HCT116 (cell line): ENCODE data around the gene FTO.

Source experiments
- CEBPB ChIP-seq: IDR thresholded peaks from 2 replicates; pipeline ENCODE4 v1.6.1; 2012; ENCODE audit warnings: low read depth
- EZH2 ChIP-seq: fragments of 200-600 bp; sonication (generic); IDR thresholded peaks from 2 replicates; pipeline ENCODE4 v1.6.1; 2017; ENCODE audit warnings: antibody characterized with exemption, mixed run types
- POLR2A ChIP-seq: IDR thresholded peaks from 2 replicates; pipeline ENCODE4 v1.7.0; 2011; ENCODE audit warnings: borderline replicate concordance; ENCODE audit not compliant: insufficient read depth, insufficient read length; ENCODE audit errors: extremely low read depth
- POLR2AphosphoS5 ChIP-seq: IDR thresholded peaks from 2 replicates; pipeline ENCODE4 v1.6.1; 2011; ENCODE audit warnings: mild to moderate bottlenecking, low read depth, low read length, moderate library complexity
- RAD21 ChIP-seq: IDR thresholded peaks from 2 replicates; pipeline ENCODE4 v1.6.1; 2012; ENCODE audit warnings: low read depth, mild to moderate bottlenecking
- REST ChIP-seq: IDR thresholded peaks from 2 replicates; pipeline ENCODE4 v1.6.1; 2012; ENCODE audit warnings: low read depth
- SP1 ChIP-seq: IDR thresholded peaks from 2 replicates; pipeline ENCODE4 v1.6.1; 2012; ENCODE audit warnings: low read depth
- SRF ChIP-seq: IDR thresholded peaks from 2 replicates; pipeline ENCODE4 v1.6.1; 2012; ENCODE audit warnings: low read depth
- TCF7L2 ChIP-seq: IDR thresholded peaks from 2 replicates; pipeline ENCODE4 v1.7.0; 2011; ENCODE audit warnings: borderline replicate concordance, inconsistent platforms; ENCODE audit not compliant: insufficient read depth, insufficient read length; ENCODE audit errors: extremely low read depth
- ZBTB33 ChIP-seq: IDR thresholded peaks from 2 replicates; pipeline ENCODE4 v1.6.1; 2011; ENCODE audit warnings: mild to moderate bottlenecking, low read length, moderate library complexity; ENCODE audit not compliant: insufficient replicate concordance; ENCODE audit errors: extremely low read depth
- TF ChIP-seq, protein P1 (sequence below), 3 experiments: fragments of 200-600 bp in 1 of 3; sonication (generic) in 1 of 3; IDR thresholded peaks in 2 of 3; conservative IDR thresholded peaks in 1 of 3; 2 replicates each; pipeline ENCODE4 v1.5.1; 2012 to 2017; ENCODE audit warnings: low read depth in 2 of 3, low read length in 2 of 3, antibody characterized with exemption in 1 of 3, borderline replicate concordance in 1 of 3, control low read depth in 1 of 3, mild to moderate bottlenecking in 1 of 3, mixed read lengths in 1 of 3, mixed run types in 1 of 3, moderate library complexity in 1 of 3; ENCODE audit not compliant: insufficient read depth in 1 of 3
- TF ChIP-seq, protein P2 (sequence below): IDR thresholded peaks from 2 replicates; pipeline ENCODE4 v1.6.1; 2012

DNA sequence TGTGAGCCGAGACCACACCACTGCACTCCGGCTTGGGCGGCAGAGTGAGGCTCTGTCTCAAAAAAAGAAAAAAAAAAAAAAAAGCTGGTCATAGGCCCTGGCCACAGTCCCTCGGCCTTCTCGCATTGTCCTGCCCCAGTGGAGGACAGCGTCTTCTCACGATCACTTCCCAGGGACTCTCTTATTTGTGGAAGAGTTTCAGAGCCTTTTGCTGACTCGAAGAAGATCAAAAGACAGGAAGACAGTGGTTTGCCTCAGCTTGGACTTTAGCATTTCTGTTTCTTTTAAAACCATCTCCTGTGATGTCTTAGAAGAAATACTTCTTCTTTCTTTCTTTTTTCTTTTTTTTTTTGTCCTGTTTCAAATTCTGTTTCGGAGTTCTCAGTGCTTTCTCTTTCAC lies 210.0 kb downstream of the FTO start:
- TF ChIP-seq, protein P1, sequence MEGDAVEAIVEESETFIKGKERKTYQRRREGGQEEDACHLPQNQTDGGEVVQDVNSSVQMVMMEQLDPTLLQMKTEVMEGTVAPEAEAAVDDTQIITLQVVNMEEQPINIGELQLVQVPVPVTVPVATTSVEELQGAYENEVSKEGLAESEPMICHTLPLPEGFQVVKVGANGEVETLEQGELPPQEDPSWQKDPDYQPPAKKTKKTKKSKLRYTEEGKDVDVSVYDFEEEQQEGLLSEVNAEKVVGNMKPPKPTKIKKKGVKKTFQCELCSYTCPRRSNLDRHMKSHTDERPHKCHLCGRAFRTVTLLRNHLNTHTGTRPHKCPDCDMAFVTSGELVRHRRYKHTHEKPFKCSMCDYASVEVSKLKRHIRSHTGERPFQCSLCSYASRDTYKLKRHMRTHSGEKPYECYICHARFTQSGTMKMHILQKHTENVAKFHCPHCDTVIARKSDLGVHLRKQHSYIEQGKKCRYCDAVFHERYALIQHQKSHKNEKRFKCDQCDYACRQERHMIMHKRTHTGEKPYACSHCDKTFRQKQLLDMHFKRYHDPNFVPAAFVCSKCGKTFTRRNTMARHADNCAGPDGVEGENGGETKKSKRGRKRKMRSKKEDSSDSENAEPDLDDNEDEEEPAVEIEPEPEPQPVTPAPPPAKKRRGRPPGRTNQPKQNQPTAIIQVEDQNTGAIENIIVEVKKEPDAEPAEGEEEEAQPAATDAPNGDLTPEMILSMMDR (IDR thresholded peaks at IDR 0.05 in 2 of 3, conservative IDR thresholded peaks at IDR 0.05 in 1 of 3; ENCODE audit: borderline replicate concordance in 1 of 3, insufficient read depth in 1 of 3, low read depth in 2 of 3, low read length in 2 of 3), result no peak
- no peak for TF ChIP-seq REST
- no peak for TF ChIP-seq EZH2
- TF ChIP-seq CEBPB, result no peak
- TF ChIP-seq SP1, result no peak
- TF ChIP-seq POLR2A, result no peak
- no peak for TF ChIP-seq ZBTB33
- no peak for TF ChIP-seq RAD21
- no peak for TF ChIP-seq POLR2AphosphoS5
- TF ChIP-seq, protein P2, sequence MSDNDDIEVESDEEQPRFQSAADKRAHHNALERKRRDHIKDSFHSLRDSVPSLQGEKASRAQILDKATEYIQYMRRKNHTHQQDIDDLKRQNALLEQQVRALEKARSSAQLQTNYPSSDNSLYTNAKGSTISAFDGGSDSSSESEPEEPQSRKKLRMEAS, result no peak
- TF ChIP-seq SRF, result no peak
- no peak for TF ChIP-seq TCF7L2
